ENCODE results near the gene TPCN2.

Gene TPCN2

DNA sequence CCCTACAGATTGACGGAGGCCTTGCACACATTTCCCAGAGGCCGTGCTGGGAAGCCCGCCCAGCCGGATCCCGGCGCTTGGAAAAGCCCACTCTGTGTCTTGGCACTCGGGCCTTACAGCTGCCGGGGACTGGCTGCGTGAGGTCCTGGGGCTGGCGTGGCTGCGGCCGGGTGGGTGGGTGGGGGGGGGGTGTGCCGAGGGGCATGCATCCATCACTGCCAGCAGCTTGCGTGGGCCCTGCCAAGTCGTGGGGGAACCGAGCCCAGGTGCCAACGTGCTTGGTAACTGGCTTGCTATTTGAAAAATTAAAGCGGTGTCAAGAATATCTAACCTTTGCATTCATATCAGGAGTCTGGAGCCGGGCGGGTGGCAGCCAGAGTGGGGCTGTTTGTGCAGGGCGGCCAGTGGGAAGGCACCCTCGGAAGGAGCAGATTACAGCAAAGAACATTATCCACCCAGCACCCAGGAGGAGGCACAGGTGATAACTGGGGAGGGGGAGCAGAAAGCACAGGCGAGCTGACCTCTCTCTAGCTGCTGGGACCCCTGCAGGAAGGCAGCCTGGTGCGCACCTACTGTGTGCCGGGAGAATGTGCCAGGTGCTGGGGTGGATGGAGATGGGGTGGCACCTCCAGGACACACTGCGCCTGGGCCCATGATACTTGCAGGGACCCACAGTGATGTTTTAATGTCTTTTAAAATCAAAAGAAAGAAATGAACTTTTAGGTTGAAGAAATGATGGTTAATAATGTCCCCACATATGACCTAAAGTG is 78.5 kb downstream of the TPCN2 start:
- TF ChIP-seq CTCF (IDR thresholded peaks at IDR 0.05; ENCODE audit: low read depth, low read length, missing control alignments): no peak
- no peak overlapping the region for H3K4me3 ChIP-seq (replicated peaks; ENCODE audit: low read depth, low read length)
- DNase-seq (ENCODE audit: extremely low read depth, low read depth): no peak

DNA sequence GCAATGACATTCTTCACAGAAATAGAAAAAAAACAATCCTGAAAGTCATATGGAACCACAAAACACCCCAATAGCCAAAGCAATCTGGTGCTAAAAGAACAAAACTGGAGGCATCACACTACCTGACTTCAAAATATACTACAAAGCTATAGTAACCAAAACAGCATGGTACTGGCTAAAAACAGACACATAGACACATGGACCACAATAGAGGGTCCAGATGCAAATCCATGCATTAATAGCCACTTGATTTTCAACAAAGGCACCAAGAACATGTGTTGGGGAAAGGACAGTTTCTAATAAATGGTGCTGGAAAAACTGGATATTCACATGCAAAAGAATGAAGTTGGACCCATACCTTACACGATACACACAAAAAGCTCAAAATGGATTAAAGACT is 79.2 kb downstream of the TPCN2 start:
- no peak for TF ChIP-seq CTCF (IDR thresholded peaks at IDR 0.05; ENCODE audit: low read depth, low read length, missing control alignments)
- no peak overlapping the region for H3K4me3 ChIP-seq (replicated peaks; ENCODE audit: low read depth, low read length)
- no peak for DNase-seq (ENCODE audit: extremely low read depth, low read depth)

DNA sequence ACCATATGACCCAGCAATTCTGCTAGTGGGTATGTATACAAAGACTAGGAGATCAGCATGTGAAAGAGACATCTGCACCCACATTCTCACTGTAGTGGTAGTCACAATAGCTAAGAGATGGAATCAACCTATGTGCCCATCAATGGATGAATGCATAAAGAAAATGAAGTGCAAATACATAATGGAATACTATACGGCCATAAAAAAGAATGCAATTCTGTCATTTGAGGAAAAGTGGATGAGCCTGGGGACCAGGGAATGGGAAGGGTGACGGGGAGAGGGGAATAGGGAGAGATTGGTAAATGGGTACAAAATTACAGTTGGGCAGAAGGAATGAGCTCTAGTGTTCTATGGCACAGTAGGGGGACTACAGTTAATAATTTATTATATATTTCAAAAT is 80.3 kb downstream of the TPCN2 start:
- no peak for TF ChIP-seq CTCF (IDR thresholded peaks at IDR 0.05; ENCODE audit: low read depth, low read length, missing control alignments)
- no peak for DNase-seq (ENCODE audit: extremely low read depth, low read depth)
- no peak overlapping the region for H3K4me3 ChIP-seq (replicated peaks; ENCODE audit: low read depth, low read length)

GRCh38 chr11:69129647-69130046 is 80.9 kb downstream of the TPCN2 start:
- no peak overlapping the region for H3K4me3 ChIP-seq (replicated peaks; ENCODE audit: low read depth, low read length)
- DNase-seq (ENCODE audit: extremely low read depth, low read depth): no peak
- no peak for TF ChIP-seq CTCF (IDR thresholded peaks at IDR 0.05; ENCODE audit: low read depth, low read length, missing control alignments)

DNA sequence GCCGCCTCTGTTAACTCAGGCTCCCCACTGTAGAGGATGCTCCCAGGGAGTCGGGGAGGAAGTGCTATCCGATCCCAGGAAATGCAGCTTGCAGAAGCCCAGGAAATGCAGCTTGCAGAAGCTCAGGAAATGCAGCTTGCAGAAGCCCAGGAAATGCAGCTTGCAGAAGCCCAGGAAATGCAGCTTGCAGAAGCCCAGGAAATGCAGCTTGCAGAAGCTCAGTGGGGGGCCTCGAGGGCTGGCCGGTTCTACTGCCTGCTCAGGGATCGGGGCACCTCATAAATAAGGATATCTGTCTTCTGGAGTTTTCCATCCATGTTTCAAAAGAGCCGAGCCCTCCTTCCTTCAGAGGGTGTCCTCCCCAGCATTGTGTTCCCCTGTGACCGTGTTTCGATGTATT is 81.9 kb downstream of the TPCN2 start:
- TF ChIP-seq CTCF (IDR thresholded peaks at IDR 0.05; ENCODE audit: low read depth, low read length, missing control alignments): no peak
- H3K4me3 ChIP-seq (replicated peaks; ENCODE audit: low read depth, low read length): no peak overlapping the region
- DNase-seq (ENCODE audit: extremely low read depth, low read depth): no peak

DNA sequence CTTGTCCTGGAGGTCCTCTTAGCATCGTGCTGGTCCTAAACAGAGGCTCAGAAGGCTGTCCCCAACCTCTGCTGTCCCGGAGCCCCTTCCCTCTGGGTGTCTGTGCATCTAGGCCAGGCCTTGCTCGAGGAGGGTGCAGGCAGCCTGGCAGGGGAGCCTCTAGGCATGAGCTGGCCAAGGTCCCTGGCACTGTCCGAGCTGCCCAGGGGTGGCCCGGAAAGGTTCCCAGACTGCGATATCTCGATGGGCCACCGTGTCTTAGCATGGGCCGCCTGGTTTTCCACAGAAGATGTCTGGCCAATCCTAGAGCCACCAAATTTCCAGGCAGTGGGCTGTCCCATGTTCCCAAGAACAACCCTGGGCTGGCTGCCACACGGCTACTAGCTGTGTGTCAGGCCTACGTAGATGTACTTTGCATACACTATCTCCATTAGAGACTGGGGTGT is 82.4 kb downstream of the TPCN2 start:
- no peak overlapping the region for H3K4me3 ChIP-seq (replicated peaks; ENCODE audit: low read depth, low read length)
- DNase-seq (ENCODE audit: extremely low read depth, low read depth): no peak
- no peak for TF ChIP-seq CTCF (IDR thresholded peaks at IDR 0.05; ENCODE audit: low read depth, low read length, missing control alignments)
